ENCODE data around the gene VPS45. TPM values are rescaled to one million over a fixed set of nuclear protein-coding genes. Genes with fewer than 3 reads are reported as not detected.
"Not testable (repeated sequence)": the region's sequence is repeated elsewhere in the genome, so short reads cannot be mapped to it uniquely, and the experiment has no call there.

The VPS45 gene
- polyA plus RNA-seq, 1 experiment = 29.0 TPM

DNA sequence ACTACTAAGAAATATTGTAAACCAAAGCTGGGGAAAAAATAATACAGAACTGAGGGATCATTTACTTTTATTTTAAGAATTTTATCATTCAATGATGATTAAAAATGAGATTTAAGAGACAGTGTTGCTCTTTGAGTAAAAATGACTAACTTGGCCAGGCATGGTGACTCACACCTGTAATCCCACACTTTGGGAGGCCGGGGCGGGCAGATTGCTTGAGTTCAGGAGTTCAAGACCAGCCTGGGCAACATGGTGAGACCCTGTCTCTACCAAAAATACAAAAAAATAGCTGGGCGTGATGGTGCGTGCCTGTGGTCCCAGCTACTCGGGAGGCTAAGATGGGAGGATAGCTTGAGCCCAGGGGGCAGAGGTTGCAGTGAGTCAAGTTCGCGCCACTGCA, 60.3 kb downstream of the VPS45 start:
- DNase-seq (ENCODE audit: low read depth) = no peak

DNA sequence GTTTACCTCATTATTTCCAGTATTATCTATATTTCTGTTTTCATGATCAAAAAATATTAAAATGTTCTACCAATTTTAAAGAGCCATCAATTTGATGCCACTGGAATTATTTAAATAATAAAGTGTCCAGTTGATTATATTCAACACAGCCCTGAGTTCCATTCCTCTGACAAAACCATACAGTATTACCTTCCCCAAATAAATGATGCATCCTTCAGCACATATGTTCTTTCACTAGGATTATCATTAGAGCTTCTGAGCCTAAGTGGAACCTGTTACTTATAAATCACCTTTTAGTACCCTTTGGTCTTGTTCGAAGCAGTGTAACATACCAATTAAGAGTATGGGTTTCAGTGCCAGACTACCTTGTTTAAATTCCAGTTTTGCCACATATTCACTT, 64.8 kb downstream of the VPS45 start:
- Histone ChIP-seq H3K27me3 (ENCODE audit: control insufficient read depth, insufficient read depth, low read length) (no peaks in the 10 kb centered on the region), H3K4me3 (ENCODE audit: low read depth, low read length) (no peak overlapping the region), H3K36me3 (ENCODE audit: control insufficient read depth, insufficient read depth, low read length) (no peaks in the 10 kb centered on the region)
- POLR2A ChIA-PET = no interaction called here
- TF ChIP-seq, protein P1, sequence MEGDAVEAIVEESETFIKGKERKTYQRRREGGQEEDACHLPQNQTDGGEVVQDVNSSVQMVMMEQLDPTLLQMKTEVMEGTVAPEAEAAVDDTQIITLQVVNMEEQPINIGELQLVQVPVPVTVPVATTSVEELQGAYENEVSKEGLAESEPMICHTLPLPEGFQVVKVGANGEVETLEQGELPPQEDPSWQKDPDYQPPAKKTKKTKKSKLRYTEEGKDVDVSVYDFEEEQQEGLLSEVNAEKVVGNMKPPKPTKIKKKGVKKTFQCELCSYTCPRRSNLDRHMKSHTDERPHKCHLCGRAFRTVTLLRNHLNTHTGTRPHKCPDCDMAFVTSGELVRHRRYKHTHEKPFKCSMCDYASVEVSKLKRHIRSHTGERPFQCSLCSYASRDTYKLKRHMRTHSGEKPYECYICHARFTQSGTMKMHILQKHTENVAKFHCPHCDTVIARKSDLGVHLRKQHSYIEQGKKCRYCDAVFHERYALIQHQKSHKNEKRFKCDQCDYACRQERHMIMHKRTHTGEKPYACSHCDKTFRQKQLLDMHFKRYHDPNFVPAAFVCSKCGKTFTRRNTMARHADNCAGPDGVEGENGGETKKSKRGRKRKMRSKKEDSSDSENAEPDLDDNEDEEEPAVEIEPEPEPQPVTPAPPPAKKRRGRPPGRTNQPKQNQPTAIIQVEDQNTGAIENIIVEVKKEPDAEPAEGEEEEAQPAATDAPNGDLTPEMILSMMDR (IDR thresholded peaks at IDR 0.05; ENCODE audit: insufficient read depth, low read depth, low read length) = no peak
- DNase-seq (ENCODE audit: low read depth) = no peak
- CTCF ChIA-PET = no interaction called here

More for the DNA sequence above, 60.3 kb downstream of the VPS45 start:
- TF ChIP-seq, protein P1 (IDR thresholded peaks at IDR 0.05; ENCODE audit: insufficient read depth, low read depth, low read length) = no peak
- ChIA-PET POLR2A (no interaction called here), CTCF (interaction anchor here (0.9 to 1.6 kb wide), 2 partner anchors 25 to 38 kb away, joined by 4 to 6 read pairs; no protein-coding TSS in a partner anchor)
- no peaks in the 10 kb centered on the region for H3K36me3 ChIP-seq (ENCODE audit: control insufficient read depth, insufficient read depth, low read length)
- H3K4me3 ChIP-seq (ENCODE audit: low read depth, low read length) = no peak overlapping the region
- H3K27me3 ChIP-seq (ENCODE audit: control insufficient read depth, insufficient read depth, low read length) = no peaks in the 10 kb centered on the region

DNA sequence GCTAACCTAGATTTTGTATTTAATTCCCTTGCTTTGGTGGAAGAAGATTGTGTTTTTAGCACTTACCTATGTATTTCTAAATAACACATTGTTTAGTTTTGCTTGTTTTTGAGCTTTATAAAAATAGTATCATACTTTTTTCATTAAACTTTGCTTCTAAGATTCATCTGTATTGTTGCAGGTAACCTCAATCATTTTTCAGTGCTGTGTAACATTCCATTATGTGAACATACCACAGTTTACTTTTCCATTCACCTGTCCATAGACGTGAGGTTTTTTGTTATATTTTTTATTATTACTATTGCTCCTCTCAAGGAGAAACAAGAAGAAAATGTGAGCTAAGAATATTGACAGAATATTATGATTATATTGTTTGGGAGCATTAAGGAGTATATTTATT, 67.0 kb downstream of the VPS45 start:
- no peak for DNase-seq (ENCODE audit: low read depth)
- Histone ChIP-seq H3K36me3 (ENCODE audit: control insufficient read depth, insufficient read depth, low read length) (no peaks in the 10 kb centered on the region), H3K4me3 (ENCODE audit: low read depth, low read length) (no peak overlapping the region), H3K27me3 (ENCODE audit: control insufficient read depth, insufficient read depth, low read length) (no peaks in the 10 kb centered on the region)
- TF ChIP-seq, protein P1 (IDR thresholded peaks at IDR 0.05; ENCODE audit: insufficient read depth, low read depth, low read length) = no peak
- ChIA-PET POLR2A (no interaction called here), CTCF (no interaction called here)

DNA sequence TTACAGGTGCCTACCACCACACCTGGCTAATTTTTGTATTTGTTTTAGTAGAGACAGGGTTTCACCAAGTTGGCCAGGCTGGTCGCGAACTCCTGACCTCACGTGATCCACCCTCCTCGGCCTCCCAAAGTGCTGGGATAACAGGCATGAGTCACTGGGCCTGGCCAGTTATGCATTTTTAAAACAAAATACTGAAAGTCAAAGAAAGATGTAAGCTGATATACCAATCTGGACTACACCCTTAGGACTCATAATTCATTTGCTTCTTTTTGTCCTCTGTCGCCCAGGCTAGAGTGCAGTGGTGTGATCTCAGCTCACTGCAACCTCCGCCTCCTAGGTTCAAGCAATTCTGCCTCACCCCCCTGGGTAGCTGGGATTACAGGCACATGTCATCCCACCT, 67.8 kb downstream of the VPS45 start:
- H3K36me3 ChIP-seq (ENCODE audit: control insufficient read depth, insufficient read depth, low read length); CTCF ChIA-PET; DNase-seq (ENCODE audit: low read depth); POLR2A ChIA-PET; H3K4me3 ChIP-seq (ENCODE audit: low read depth, low read length); H3K27me3 ChIP-seq (ENCODE audit: control insufficient read depth, insufficient read depth, low read length): not testable (repeated sequence)

DNA sequence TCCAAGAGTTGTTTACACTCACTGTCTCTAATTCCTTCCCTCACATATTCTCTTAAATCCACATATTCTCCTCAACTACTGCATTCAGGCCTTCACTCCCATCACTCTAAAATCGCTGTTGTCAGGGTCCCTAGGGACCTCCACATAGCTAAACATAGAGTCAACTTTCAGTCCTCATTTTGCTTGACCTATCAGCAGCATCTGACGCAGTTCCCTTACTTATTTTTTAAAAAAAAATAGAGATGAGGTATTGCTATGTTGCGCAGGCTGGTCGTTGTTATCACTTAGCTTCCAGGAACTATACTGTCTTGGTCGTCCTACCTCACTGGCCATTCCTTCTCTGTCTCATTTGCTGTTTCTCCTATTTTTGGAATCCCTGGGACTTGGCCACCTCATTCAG, 70.5 kb downstream of the VPS45 start:
- ChIA-PET POLR2A (no interaction called here), CTCF (no interaction called here)
- DNase-seq (ENCODE audit: low read depth) = no peak
- TF ChIP-seq, protein P1 (IDR thresholded peaks at IDR 0.05; ENCODE audit: insufficient read depth, low read depth, low read length) = no peak
- H3K27me3 ChIP-seq (ENCODE audit: control insufficient read depth, insufficient read depth, low read length) = no peaks in the 10 kb centered on the region
- H3K36me3 ChIP-seq (ENCODE audit: control insufficient read depth, insufficient read depth, low read length) = no peaks in the 10 kb centered on the region
- no peak overlapping the region for H3K4me3 ChIP-seq (ENCODE audit: low read depth, low read length)

DNA sequence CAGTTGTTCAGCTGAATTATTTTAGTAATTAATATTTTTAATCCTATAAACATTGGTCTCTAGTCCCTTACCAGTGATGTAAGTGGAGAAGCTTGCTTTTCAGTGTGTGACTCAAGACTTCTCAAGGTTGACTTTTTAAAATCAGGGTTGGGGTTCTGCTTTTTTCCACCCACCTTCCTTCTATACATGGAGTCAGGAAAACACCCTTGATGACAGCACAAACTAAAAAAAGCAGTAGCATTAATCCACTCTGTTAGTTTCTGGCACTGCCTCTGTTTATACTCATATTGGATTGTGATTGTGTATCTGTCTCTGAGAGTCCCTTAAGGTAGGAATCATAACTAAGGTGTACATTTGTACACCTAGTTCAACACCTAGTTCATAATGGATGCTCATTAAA, 73.9 kb downstream of the VPS45 start:
- H3K27me3 ChIP-seq (ENCODE audit: control insufficient read depth, insufficient read depth, low read length) = no peaks in the 10 kb centered on the region
- no peak for DNase-seq (ENCODE audit: low read depth)
- TF ChIP-seq, protein P1 (IDR thresholded peaks at IDR 0.05; ENCODE audit: insufficient read depth, low read depth, low read length) = no peak
- H3K4me3 ChIP-seq (ENCODE audit: low read depth, low read length) = no peak overlapping the region
- H3K36me3 ChIP-seq (ENCODE audit: control insufficient read depth, insufficient read depth, low read length) = no peaks in the 10 kb centered on the region
- ChIA-PET CTCF (interaction anchor here (0.6 kb wide), 1 partner anchor 58 kb away, joined by 3 read pairs; no protein-coding TSS in a partner anchor), POLR2A (no interaction called here)
